Liver (tissue), 9 donors: Measurements from ENCODE around the gene AMMECR1. TPM values are rescaled to one million over a fixed set of nuclear protein-coding genes. Genes with fewer than 3 reads are reported as not detected.

ENCODE experiments used
- DNase-seq: peaks from one replicate; pipeline ENCODE4 v3.0.0-alpha.2; 2017; ENCODE audit warnings: low spot score
- H3K27ac ChIP-seq, 2 donors: one replicate each; pipeline ENCODE4 v1.7.0; 2013; ENCODE audit warnings: inconsistent platforms in 2 of 2, low read length in 2 of 2, control low read depth in 1 of 2, low read depth in 1 of 2, mild to moderate bottlenecking in 1 of 2
- H3K27me3 ChIP-seq, 4 donors: one replicate each; pipeline versions ENCODE4 v1.6.1 to v1.7.0; 2013; ENCODE audit warnings: low read length in 3 of 4, inconsistent platforms in 1 of 4, mild to moderate bottlenecking in 1 of 4, moderate library complexity in 1 of 4; ENCODE audit not compliant: control insufficient read depth in 4 of 4, insufficient read depth in 4 of 4
- H3K36me3 ChIP-seq, 4 donors: one replicate each; pipeline versions ENCODE4 v1.6.1 to v1.7.0; 2013; ENCODE audit warnings: low read length in 3 of 4, mild to moderate bottlenecking in 3 of 4, low read depth in 1 of 4, moderate library complexity in 1 of 4; ENCODE audit not compliant: control insufficient read depth in 4 of 4, insufficient read depth in 3 of 4
- H3K4me1 ChIP-seq, 4 donors: one replicate each; pipeline versions ENCODE4 v1.6.1 to v1.7.0; 2013; ENCODE audit warnings: low read length in 3 of 4, mild to moderate bottlenecking in 3 of 4, moderate library complexity in 1 of 4; ENCODE audit not compliant: control insufficient read depth in 4 of 4, insufficient read depth in 4 of 4
- H3K4me3 ChIP-seq, 3 donors: one replicate each; pipeline versions ENCODE4 v1.6.1 to v1.7.0; 2013; ENCODE audit warnings: low read length in 3 of 3, control low read depth in 1 of 3, low read depth in 1 of 3, mild to moderate bottlenecking in 1 of 3
- H3K9ac ChIP-seq, 2 donors: one replicate each; pipeline ENCODE4 v1.7.0; 2013; ENCODE audit warnings: low read length in 2 of 2, mild to moderate bottlenecking in 2 of 2, moderate library complexity in 2 of 2, control low read depth in 1 of 2, low read depth in 1 of 2
- H3K9me3 ChIP-seq, 4 donors: one replicate each; pipeline versions ENCODE4 v1.6.1 to v1.7.0; 2013; ENCODE audit warnings: low read length in 3 of 4; ENCODE audit not compliant: control insufficient read depth in 4 of 4
- EGR1 ChIP-seq, 2 donors: IDR thresholded peaks; 2 replicates each; pipeline ENCODE4 v1.6.1; 2016 to 2018; ENCODE audit warnings: antibody characterized with exemption in 2 of 2, low read depth in 2 of 2
- FOXA1 ChIP-seq: IDR thresholded peaks from 2 replicates; pipeline ENCODE4 v1.6.1; 2016; ENCODE audit warnings: antibody characterized with exemption
- FOXA2 ChIP-seq: IDR thresholded peaks from 2 replicates; pipeline ENCODE4 v1.6.1; 2016; ENCODE audit warnings: antibody characterized with exemption
- GABPA ChIP-seq, 2 donors: IDR thresholded peaks in 1 of 2; conservative IDR thresholded peaks in 1 of 2; 2 replicates each; pipeline ENCODE4 v1.6.1; 2016; ENCODE audit warnings: antibody characterized with exemption in 2 of 2, mild to moderate bottlenecking in 1 of 2, moderate library complexity in 1 of 2
- HNF4A ChIP-seq, 2 donors: conservative IDR thresholded peaks; 2 replicates each; pipeline ENCODE4 v1.6.1; 2016; ENCODE audit warnings: antibody characterized with exemption in 2 of 2, mild to moderate bottlenecking in 2 of 2
- HNF4G ChIP-seq: IDR thresholded peaks from 2 replicates; pipeline ENCODE4 v1.6.1; 2016; ENCODE audit warnings: antibody characterized with exemption
- JUND ChIP-seq, 2 donors: IDR thresholded peaks; 2 replicates each; pipeline ENCODE4 v1.6.1; 2016; ENCODE audit warnings: antibody characterized with exemption in 2 of 2
- NR2F2 ChIP-seq: IDR thresholded peaks from 2 replicates; pipeline ENCODE4 v1.6.1; 2016; ENCODE audit warnings: antibody characterized with exemption
- RAD21 ChIP-seq, 2 donors: IDR thresholded peaks; 2 replicates each; pipeline ENCODE4 v1.6.1; 2016; ENCODE audit warnings: antibody characterized with exemption in 2 of 2, mild to moderate bottlenecking in 2 of 2
- RXRA ChIP-seq, 2 donors: IDR thresholded peaks; 2 replicates each; pipeline ENCODE4 v1.6.1; 2017 to 2018; ENCODE audit warnings: antibody characterized with exemption in 2 of 2, mild to moderate bottlenecking in 1 of 2
- SP1 ChIP-seq: IDR thresholded peaks from 2 replicates; pipeline ENCODE4 v1.6.1; 2018; ENCODE audit warnings: antibody characterized with exemption, mild to moderate bottlenecking
- TAF1 ChIP-seq: conservative IDR thresholded peaks from 2 replicates; pipeline ENCODE4 v1.6.1; 2016; ENCODE audit warnings: antibody characterized with exemption, mild to moderate bottlenecking
- YY1 ChIP-seq: IDR thresholded peaks from 2 replicates; pipeline ENCODE4 v1.6.1; 2016; ENCODE audit warnings: antibody characterized with exemption, mild to moderate bottlenecking
- WGBS: extraction: QIAGEN DNeasy Blood & Tissue Kit; methylation state at CpG from one replicate; pipeline ENCODE4 v1.1.7; 2013; 5-methylcytosine and 5-hydroxymethylcytosine counted together
- polyA plus RNA-seq, 2 donors: library from polyadenylated mRNA; stranded (reverse) in 1 of 2; unstranded in 1 of 2; fragments of 200-250 nt in 1 of 2; fragments of >200 nt in 1 of 2; fragmentation: Nextera tagmentation in 1 of 2; extraction: Ambion mirVana in 1 of 2; gene quantifications; one replicate each; pipeline versions ENCODE4 v1.2.1 to v1.2.3, GENCODE V29; 2013 to 2015
- total RNA-seq, 2 donors: library from RNA; depleted of rRNA; stranded (reverse); fragments of >200 nt; gene quantifications; one replicate each; pipeline ENCODE4 v1.2.3, GENCODE V29; 2014
- TF ChIP-seq, protein P1 (sequence below): IDR thresholded peaks from 2 replicates; pipeline ENCODE4 v1.6.1; 2016; ENCODE audit warnings: antibody characterized with exemption
- TF ChIP-seq, protein P2 (sequence below): fragments of 150-350 bp; IDR thresholded peaks from 2 replicates; pipeline ENCODE4 v1.5.1; 2017; ENCODE audit warnings: improper control_type of control experiment, low read depth, low read length; ENCODE audit not compliant: missing input control
- TF ChIP-seq, protein P3 (sequence below): IDR thresholded peaks from 2 replicates; pipeline ENCODE4 v1.6.1; 2016; ENCODE audit warnings: antibody characterized with exemption
- TF ChIP-seq, protein P4 (sequence below): IDR thresholded peaks from 2 replicates; pipeline ENCODE4 v1.6.1; 2016; ENCODE audit warnings: antibody characterized with exemption, mild to moderate bottlenecking
- TF ChIP-seq, protein P5 (sequence below): IDR thresholded peaks from 2 replicates; pipeline ENCODE4 v1.6.1; 2016; ENCODE audit warnings: antibody characterized with exemption
- donor health status: healthy.
- donor health status: healthy.
- donor health status: healthy.
- donor health status: healthy.
- donor health status: healthy.

The AMMECR1 gene
- total and polyA plus RNA-seq, 4 donors = 1.7 to 30.9 (median 3.6) TPM

DNA sequence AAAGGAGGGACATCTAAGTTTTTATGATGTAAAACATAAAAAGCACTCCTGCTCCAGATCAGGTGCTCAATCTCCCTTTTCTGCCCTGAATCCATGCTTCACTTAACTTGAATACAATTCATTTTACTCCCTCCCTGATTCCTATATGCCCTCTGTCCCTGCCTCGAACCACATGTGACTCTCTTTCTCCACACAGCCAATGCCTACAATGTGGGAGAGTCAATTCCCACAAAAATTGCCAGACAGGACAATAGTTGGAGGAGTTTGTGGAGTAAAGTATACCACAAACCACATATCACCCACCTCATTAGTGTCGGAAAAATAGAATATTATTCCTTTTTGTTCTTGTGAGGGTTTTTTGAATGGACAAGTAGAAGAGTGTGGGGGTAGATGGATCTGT lies 9.7 kb downstream of the AMMECR1 start:
- 98% methylated on average over 2 of the region's 2 CpGs for WGBS
- no peak for TF ChIP-seq YY1
- no peak for TF ChIP-seq TAF1
- TF ChIP-seq, protein P1, sequence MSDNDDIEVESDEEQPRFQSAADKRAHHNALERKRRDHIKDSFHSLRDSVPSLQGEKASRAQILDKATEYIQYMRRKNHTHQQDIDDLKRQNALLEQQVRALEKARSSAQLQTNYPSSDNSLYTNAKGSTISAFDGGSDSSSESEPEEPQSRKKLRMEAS = no peak
- no peak for TF ChIP-seq JUND (IDR thresholded peaks at IDR 0.05)
- TF ChIP-seq HNF4G = no peak
- TF ChIP-seq, protein P2, sequence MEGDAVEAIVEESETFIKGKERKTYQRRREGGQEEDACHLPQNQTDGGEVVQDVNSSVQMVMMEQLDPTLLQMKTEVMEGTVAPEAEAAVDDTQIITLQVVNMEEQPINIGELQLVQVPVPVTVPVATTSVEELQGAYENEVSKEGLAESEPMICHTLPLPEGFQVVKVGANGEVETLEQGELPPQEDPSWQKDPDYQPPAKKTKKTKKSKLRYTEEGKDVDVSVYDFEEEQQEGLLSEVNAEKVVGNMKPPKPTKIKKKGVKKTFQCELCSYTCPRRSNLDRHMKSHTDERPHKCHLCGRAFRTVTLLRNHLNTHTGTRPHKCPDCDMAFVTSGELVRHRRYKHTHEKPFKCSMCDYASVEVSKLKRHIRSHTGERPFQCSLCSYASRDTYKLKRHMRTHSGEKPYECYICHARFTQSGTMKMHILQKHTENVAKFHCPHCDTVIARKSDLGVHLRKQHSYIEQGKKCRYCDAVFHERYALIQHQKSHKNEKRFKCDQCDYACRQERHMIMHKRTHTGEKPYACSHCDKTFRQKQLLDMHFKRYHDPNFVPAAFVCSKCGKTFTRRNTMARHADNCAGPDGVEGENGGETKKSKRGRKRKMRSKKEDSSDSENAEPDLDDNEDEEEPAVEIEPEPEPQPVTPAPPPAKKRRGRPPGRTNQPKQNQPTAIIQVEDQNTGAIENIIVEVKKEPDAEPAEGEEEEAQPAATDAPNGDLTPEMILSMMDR = no peak
- TF ChIP-seq FOXA2 = no peak
- TF ChIP-seq RXRA (IDR thresholded peaks at IDR 0.05) = no peak
- Histone ChIP-seq H3K9ac (no peak overlapping the region), H3K4me3 (no peak overlapping the region), H3K9me3 (no peaks in the 10 kb centered on the region), H3K36me3 (no peaks in the 10 kb centered on the region), H3K27ac (no peak overlapping the region), H3K4me1 (no peaks in the 10 kb centered on the region), H3K27me3 (no peaks in the 10 kb centered on the region)
- DNase-seq = no peak

DNA sequence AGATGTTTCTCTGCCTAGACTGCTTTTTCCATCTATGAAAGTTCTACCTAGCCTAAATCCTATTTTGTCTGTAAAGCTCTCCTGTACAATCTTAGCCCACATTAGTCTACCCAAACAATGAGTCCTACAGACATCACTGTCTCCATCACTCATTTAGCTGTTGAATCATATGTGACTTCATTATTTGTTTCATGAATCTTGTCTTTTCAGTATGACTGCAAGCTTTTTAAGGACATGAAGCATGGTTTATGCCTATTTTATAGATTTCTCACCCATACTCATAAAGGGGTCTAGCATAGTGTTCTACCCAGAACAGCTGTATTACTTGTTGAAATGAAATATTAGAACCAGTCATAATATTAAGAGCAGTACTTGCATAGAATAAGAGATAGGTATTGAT lies 13.0 kb downstream of the AMMECR1 start:
- Histone ChIP-seq H3K4me3 (no peak overlapping the region), H3K4me1 (no peaks in the 10 kb centered on the region), H3K27ac (no peak overlapping the region), H3K36me3 (no peaks in the 10 kb centered on the region), H3K9ac (no peak overlapping the region), H3K9me3 (no peaks in the 10 kb centered on the region), H3K27me3 (peaks cover 0 to 3% (median 0%) of the 10 kb centered on the region in 4 donors)
- DNase-seq = no peak
- TF ChIP-seq HNF4G = no peak
- no peak for TF ChIP-seq FOXA1
- no peak for TF ChIP-seq HNF4A (conservative IDR thresholded peaks at IDR 0.05)
- TF ChIP-seq RAD21 (IDR thresholded peaks at IDR 0.05) = no peak
- TF ChIP-seq GABPA (IDR thresholded peaks at IDR 0.05 in 1 of 2, conservative IDR thresholded peaks at IDR 0.05 in 1 of 2) = no peak
- TF ChIP-seq, protein P1 = no peak

DNA sequence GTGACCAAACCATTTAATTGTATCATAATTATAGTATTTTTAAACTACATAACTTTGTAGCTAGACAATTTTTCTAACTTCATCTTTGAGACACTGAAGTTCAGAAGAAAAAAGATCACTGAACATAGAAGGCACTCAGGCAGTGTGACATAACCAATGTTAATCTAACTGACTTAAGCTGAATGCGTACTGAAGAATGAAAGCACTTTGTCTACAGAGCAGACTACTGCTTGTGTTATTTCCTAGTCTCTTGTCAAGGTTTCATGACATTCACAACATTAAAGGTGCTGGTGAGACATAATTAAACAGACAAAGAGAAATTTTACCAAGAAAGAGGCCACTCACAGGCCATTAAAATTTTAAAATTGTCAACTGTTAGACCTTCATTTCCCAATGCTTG lies 13.5 kb downstream of the AMMECR1 start:
- no peaks in the 10 kb centered on the region for H3K9me3 ChIP-seq
- no peak for DNase-seq
- H3K9ac ChIP-seq = no peak overlapping the region
- no peaks in the 10 kb centered on the region for H3K4me1 ChIP-seq
- H3K27me3 ChIP-seq = peaks cover 0 to 3% (median 0%) of the 10 kb centered on the region in 4 donors
- no peak overlapping the region for H3K4me3 ChIP-seq
- no peaks in the 10 kb centered on the region for H3K36me3 ChIP-seq
- 91% methylated on average over 1 of the region's 1 CpG for WGBS
- no peak overlapping the region for H3K27ac ChIP-seq
- TF ChIP-seq, protein P3, sequence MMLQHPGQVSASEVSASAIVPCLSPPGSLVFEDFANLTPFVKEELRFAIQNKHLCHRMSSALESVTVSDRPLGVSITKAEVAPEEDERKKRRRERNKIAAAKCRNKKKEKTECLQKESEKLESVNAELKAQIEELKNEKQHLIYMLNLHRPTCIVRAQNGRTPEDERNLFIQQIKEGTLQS = no peak
- TF ChIP-seq, protein P4, sequence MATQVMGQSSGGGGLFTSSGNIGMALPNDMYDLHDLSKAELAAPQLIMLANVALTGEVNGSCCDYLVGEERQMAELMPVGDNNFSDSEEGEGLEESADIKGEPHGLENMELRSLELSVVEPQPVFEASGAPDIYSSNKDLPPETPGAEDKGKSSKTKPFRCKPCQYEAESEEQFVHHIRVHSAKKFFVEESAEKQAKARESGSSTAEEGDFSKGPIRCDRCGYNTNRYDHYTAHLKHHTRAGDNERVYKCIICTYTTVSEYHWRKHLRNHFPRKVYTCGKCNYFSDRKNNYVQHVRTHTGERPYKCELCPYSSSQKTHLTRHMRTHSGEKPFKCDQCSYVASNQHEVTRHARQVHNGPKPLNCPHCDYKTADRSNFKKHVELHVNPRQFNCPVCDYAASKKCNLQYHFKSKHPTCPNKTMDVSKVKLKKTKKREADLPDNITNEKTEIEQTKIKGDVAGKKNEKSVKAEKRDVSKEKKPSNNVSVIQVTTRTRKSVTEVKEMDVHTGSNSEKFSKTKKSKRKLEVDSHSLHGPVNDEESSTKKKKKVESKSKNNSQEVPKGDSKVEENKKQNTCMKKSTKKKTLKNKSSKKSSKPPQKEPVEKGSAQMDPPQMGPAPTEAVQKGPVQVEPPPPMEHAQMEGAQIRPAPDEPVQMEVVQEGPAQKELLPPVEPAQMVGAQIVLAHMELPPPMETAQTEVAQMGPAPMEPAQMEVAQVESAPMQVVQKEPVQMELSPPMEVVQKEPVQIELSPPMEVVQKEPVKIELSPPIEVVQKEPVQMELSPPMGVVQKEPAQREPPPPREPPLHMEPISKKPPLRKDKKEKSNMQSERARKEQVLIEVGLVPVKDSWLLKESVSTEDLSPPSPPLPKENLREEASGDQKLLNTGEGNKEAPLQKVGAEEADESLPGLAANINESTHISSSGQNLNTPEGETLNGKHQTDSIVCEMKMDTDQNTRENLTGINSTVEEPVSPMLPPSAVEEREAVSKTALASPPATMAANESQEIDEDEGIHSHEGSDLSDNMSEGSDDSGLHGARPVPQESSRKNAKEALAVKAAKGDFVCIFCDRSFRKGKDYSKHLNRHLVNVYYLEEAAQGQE = no peak
- TF ChIP-seq EGR1 (IDR thresholded peaks at IDR 0.05; ENCODE audit: low read depth in 2 of 2) (no peak), NR2F2 (no peak), HNF4A (conservative IDR thresholded peaks at IDR 0.05) (no peak), GABPA (IDR thresholded peaks at IDR 0.05 in 1 of 2, conservative IDR thresholded peaks at IDR 0.05 in 1 of 2) (no peak), JUND (IDR thresholded peaks at IDR 0.05) (no peak), SP1 (no peak), FOXA2 (no peak), RAD21 (IDR thresholded peaks at IDR 0.05) (no peak), FOXA1 (no peak), YY1 (no peak), RXRA (IDR thresholded peaks at IDR 0.05) (no peak)
- TF ChIP-seq, protein P5, sequence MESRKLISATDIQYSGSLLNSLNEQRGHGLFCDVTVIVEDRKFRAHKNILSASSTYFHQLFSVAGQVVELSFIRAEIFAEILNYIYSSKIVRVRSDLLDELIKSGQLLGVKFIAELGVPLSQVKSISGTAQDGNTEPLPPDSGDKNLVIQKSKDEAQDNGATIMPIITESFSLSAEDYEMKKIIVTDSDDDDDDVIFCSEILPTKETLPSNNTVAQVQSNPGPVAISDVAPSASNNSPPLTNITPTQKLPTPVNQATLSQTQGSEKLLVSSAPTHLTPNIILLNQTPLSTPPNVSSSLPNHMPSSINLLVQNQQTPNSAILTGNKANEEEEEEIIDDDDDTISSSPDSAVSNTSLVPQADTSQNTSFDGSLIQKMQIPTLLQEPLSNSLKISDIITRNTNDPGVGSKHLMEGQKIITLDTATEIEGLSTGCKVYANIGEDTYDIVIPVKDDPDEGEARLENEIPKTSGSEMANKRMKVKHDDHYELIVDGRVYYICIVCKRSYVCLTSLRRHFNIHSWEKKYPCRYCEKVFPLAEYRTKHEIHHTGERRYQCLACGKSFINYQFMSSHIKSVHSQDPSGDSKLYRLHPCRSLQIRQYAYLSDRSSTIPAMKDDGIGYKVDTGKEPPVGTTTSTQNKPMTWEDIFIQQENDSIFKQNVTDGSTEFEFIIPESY = no peak
